ENCODE data around the gene GMCL1.

- no peak for TF ChIP-seq ADNP (tag; IDR thresholded peaks at IDR 0.05)
- no peak for TF ChIP-seq JUND (IDR thresholded peaks at IDR 0.05; ENCODE audit: borderline replicate concordance, low read depth, low read length)
- no peak for TF ChIP-seq JUND (tag; IDR thresholded peaks at IDR 0.05; ENCODE audit: borderline replicate concordance, low read depth, low read length)
- TF ChIP-seq TEAD2 (tag; IDR thresholded peaks at IDR 0.05) = no peak
- no peak for TF ChIP-seq TRIM24 (IDR thresholded peaks at IDR 0.05)
- TF ChIP-seq MEF2D (tag; conservative IDR thresholded peaks at IDR 0.05; ENCODE audit: low read depth) = no peak
- no peak for TF ChIP-seq HDAC6 (IDR thresholded peaks at IDR 0.05; ENCODE audit: low read depth, low read length)
- no peak for TF ChIP-seq ZNF121 (CRISPR knock-in tag; conservative IDR thresholded peaks at IDR 0.05)
- TF ChIP-seq PCBP2 (IDR thresholded peaks at IDR 0.05; ENCODE audit: low read depth, low read length, poor library complexity, severe bottlenecking) = no peak
- no peak for TF ChIP-seq JUN (IDR thresholded peaks at IDR 0.05; ENCODE audit: borderline replicate concordance, low read depth, low read length)
- TF ChIP-seq JUN (CRISPR knock-in tag; IDR thresholded peaks at IDR 0.05; ENCODE audit: borderline replicate concordance) = no peak
- TF ChIP-seq SP1 (CRISPR knock-in tag; IDR thresholded peaks at IDR 0.05) = no peak
Observed at GRCh38 chr2:69831354-69831905, 2.0 kb downstream of the GMCL1 start.
